Fibroblast of skin of abdomen (primary cell): Measurements from ENCODE around the gene METRN. TPM values are rescaled to one million over a fixed set of nuclear protein-coding genes. Genes with fewer than 3 reads are reported as not detected.

Experiments
- DNase-seq: peaks from one replicate; pipeline ENCODE4 v3.0.0-alpha.2; 2013
- polyA plus RNA-seq, 2 experiments: library from polyadenylated mRNA; unstranded; fragments of 120-200 nt; gene quantifications; one replicate each; pipeline ENCODE4 v1.2.1, GENCODE V29; 2013; ENCODE audit not compliant: insufficient read length in 2 of 2

The METRN gene
- 26.3 TPM for polyA plus RNA-seq (2013, experiment 1 of 2; ENCODE audit: insufficient read length)
- 36.5 TPM for polyA plus RNA-seq (2013, experiment 2 of 2; ENCODE audit: insufficient read length)

- DNase-seq: peak; percentile 84
These were observed at the start of gene METRN for GRCh38 chr16:714558-715476. TSS of gene METRN (plus strand) at chr16:715118. CDS start at chr16:715290, 172 bp downstream.

GRCh38 chr16:666572-666971, 48.3 kb upstream of the METRN start:
- DNase-seq: no peak

GRCh38 chr16:667113-667779, 47.7 kb upstream of the METRN start:
- DNase-seq: no peak

DNA sequence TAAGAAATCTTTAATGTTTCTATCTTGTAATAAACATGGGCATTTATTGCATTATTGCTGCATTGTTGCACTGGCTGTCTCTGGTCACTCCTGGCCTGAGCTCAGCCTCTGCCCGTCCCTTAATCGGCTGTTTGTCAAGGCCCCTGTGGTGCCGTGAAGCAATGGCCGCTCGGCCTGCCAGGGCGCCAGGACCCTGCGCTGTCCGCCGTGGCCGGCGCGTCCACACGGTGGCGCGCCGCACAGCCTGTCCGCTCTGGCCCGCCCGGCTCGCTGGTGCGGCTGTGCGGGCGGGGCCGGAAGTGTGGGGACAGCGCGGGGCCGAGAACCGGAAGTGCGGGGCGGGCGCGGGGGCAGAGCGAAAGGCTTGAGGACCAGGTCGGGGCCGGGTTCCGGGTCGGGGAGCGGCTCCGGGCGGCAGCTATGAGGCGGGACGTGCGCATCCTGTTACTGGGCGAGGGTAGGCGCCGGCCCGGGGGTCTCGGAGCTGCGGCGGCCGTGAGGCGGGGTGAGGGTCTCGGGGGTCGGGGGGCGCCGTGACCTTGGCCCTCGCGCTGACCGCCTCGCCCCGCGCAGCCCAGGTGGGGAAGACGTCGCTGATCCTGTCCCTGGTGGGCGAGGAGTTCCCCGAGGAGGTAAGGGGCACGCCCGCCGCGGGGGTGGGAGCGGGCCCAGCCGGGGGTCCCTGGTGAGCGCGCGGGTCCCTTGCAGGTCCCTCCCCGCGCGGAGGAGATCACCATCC, 47.0 kb upstream of the METRN start, which contains the start of gene RHOT2:
Gene RHOT2 (plus strand): TSS at position 353 of the 739 bp plus-strand sequence. CDS start 68 bp downstream, at position 421.
- DNase-seq: peak; percentile 89

- DNase-seq: no peak
These were observed 46.3 kb upstream of the METRN start for GRCh38 chr16:668519-669171.

GRCh38 chr16:669666-670065, 45.3 kb upstream of the METRN start:
- no peak for DNase-seq

DNA sequence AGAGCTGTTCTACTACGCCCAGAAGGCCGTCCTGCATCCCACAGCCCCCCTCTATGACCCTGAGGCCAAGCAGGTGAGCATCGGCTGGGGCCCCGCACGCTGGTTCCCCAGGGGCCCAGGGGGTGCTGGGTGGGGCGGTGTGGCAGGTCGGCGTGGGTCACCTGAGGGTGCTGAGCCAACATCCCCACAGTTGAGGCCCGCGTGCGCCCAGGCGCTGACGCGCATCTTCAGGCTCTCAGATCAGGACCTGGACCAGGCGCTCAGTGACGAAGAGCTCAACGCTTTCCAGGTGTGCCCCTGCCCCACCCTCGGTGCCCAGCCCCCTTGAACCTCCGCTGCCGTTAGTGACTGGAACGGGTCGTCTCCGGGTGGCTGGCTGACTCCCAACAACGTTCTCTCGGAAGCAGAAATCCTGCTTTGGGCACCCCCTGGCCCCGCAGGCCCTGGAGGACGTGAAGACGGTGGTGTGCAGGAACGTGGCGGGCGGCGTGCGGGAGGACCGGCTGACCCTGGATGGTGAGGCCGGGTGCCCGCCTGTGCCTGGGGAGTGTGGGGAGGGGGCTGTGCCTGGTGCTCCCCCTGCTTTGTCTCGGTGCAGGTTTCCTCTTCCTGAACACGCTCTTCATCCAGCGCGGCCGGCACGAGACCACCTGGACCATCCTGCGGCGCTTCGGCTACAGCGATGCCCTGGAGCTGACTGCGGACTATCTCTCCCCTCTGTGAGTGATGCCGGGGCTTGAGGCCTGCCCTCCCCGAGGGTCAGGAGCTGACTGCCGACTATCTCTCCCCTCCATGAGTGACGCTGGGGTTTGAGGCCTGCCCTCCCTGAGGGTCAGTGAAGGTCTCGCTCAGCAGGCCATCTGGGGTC, 44.2 kb upstream of the METRN start:
- no peak for DNase-seq

DNA sequence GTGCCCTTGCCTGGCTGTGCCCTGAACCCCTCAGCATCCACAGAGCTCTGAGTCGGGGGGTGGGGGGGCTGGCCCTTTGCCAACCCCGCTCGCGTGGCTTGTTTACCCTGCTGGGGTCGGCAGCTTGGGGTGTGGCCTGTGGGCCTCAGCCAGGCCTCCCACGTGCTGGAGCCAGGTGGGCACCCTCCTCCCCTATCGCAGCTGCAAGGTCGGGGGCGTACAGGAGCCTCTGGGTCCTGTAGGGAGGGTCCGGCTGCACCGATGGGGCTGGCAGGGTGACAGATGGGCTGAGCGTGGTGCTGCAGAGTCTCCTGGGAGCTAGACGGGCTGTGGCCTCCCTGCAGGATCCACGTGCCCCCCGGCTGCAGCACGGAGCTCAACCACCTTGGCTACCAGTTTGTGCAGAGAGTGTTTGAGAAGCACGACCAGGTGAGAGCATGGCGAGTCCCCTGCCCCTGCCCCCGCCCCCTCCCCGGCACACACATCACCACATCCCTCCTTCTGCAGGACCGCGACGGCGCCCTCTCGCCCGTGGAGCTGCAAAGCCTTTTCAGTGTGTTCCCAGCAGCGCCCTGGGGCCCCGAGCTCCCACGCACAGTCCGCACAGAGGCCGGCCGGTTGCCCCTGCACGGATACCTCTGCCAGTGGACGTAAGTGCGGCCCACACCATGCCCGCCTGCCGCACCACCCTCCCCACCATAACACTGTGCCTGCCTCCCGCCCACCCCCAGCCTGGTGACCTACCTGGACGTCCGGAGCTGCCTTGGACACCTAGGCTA, 43.4 kb upstream of the METRN start:
- DNase-seq: no peak

GRCh38 chr16:672371-672770, 42.5 kb upstream of the METRN start:
- DNase-seq: no peak

- no peak for DNase-seq
These were observed 42.1 kb upstream of the METRN start for GRCh38 chr16:672851-673250.

- no peak for DNase-seq
These were observed 41.4 kb upstream of the METRN start for GRCh38 chr16:673399-673991.

GRCh38 chr16:674214-674881, 40.6 kb upstream of the METRN start:
- no peak for DNase-seq

DNA sequence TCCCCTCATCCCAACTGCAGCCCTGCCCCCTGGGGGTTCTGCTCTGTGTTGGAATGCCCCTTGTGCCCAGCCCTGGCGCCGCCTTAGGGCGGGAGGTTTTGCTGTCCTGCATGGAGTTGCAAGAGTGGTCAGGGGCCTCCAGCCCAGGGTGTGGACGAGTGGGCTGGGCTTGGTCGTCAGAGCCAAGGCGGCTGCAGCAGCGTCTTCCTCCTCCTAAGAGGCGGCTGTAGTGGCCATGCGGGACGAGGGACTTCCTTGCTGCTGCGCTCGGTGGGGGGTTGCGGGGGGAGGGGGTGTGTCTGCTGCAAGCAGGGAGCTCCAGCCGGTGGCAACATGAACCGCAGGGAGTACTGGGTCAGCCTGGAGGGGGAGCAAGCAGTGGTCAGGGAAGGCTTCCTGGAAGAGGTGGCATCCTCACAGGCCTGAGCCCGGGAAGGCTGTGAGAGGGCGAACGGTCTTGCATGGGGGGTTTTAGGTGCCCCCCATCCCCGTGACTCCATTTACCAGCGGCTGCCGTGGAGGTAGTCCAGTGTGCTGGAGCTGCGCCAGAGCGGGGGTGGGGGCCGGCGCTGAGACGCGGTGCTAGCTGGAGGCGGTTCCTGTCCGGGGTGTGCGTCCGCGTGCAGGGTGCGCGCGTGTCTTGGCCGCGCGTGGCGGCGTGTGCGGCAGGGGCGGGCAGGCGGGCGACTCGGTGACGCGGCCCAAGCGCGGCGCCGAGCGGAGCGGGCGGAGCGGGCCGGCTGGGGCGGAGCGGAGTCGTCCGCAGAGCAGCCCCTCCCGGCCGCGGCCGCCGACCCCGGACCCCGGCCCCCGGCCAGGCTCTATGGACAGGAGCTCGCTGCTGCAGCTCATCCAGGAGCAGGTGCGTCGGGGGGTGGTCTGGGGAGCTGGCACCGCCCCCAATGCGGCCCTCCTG, 39.7 kb upstream of the METRN start, which contains the start of gene RHBDL1:
Gene RHBDL1 (plus strand): TSS at position 704 of the 916 bp plus-strand sequence. CDS start 120 bp downstream, at position 824.
- DNase-seq: peak; percentile 34

DNA sequence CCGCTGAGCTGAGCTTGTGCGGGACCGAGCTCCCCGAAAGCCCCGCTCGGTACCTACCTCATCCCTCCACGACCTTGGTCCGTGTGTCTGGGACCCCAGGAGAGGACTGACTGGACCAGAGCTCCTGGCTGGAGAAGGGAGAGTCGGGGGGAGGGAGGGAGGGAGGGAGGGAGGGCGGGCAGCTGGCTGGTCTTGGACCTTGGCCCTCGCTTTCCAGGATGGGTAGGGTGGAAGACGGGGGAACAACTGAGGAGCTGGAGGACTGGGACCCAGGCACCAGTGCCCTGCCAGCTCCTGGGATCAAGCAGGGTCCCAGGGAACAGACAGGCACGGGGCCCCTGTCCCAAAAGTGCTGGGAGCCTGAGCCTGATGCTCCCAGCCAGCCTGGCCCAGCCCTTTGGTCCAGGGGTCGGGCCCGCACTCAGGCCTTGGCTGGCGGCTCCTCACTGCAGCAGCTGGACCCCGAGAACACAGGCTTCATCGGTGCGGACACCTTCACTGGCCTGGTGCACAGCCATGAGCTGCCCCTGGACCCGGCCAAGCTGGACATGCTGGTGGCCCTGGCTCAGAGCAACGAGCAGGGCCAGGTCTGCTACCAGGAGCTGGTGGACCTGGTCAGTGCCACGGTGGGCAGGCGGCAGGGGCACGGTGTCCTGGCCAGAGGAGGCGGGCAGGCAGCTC, 38.9 kb upstream of the METRN start:
- DNase-seq: no peak

- no peak for DNase-seq
These were observed 38.4 kb upstream of the METRN start for GRCh38 chr16:676565-676902.

- no peak for DNase-seq
These were observed 38.0 kb upstream of the METRN start for GRCh38 chr16:676913-677312.

- no peak for DNase-seq
These were observed 37.4 kb upstream of the METRN start for GRCh38 chr16:677316-678190.
